NCI-H1436 treated with DMSO at 0.1 percent for 48 hours (cell line): ENCODE results near the gene MLNR.
A peak's percentile ranks its signal among the peaks of the same experiment; 100 is the strongest.

Experiments used
- DNase-seq: peaks from one replicate; lab custom pipeline; 2025; lab: John Stamatoyannopoulos, UW

MLNR gene

DNA sequence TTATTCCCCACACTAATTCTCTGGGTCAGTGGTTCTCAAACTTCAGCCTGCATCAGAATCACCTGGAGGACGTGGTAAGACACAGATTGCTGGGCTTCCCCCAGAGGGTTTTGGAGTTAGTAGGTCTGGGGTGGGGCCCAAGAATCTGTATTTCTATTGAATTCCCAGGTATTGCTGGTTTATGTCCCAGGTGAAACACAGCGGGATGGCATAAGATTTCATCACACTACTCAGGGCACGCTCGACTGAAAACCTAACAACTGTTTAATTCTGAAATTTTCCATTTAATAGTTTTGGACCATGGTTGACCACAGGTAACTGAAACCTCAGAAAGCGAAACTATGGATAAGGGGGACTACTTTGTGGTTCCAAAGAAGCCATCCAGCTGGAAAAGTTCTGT is 6.5 kb downstream of the MLNR start:
- no peak for DNase-seq

- DNase-seq, result no peak
Observed at GRCh38 chr13:49234741-49235140, 14.6 kb downstream of the MLNR start.

DNA sequence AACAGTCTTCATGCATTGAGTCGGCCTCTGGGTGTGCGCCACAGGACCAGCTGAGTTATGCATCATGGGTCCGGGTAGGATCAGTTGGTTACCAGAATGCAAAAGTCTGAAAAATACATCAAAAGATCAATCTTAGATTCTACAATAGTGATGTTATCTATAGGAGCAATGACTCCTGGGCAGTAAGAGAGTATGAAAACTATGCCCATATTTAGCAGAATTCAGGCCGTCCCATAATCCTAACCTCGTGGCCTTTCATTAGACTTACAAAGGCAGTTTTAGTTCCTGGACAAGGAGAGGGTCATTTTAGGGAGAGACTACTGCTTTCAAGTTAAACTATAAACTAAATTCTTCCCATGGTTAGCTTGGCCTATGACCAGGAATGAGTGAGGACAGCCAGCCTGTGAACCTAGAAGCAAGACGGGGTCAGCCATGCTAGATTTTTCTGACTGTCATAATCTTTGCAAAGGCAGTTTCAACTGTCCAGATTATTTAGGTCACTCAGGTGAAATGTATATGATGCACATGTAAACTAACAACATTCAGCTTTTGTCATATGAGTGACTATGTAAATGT is 15.8 kb downstream of the MLNR start:
- DNase-seq, result no peak

GRCh38 chr13:49238621-49239020 is 18.5 kb downstream of the MLNR start:
- DNase-seq, result no peak

GRCh38 chr13:49240017-49240416 is 19.9 kb downstream of the MLNR start:
- DNase-seq, result no peak

- DNase-seq, result no peak
Observed at GRCh38 chr13:49241296-49241695, 21.2 kb downstream of the MLNR start.

DNA sequence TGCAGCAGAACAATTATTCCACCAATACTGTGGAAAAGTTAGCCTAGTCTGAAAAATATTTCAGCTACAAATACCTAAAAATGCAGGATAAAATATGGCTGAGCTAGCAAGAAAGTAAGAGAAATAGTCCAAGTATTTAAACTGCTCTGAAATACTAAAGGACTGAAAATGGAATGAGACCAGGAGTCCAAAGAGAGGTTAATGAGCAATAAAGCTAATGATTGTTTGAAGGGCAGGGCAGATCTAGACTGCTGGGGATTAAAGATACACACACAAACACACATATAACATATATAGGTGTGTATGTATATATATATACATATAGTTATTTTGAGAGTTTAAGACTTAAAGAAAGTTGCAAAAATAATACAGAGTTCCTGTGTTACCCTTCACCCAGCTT is 25.0 kb downstream of the MLNR start:
- DNase-seq, result no peak

GRCh38 chr13:49246850-49247642 is 26.9 kb downstream of the MLNR start:
- DNase-seq, result no peak

DNA sequence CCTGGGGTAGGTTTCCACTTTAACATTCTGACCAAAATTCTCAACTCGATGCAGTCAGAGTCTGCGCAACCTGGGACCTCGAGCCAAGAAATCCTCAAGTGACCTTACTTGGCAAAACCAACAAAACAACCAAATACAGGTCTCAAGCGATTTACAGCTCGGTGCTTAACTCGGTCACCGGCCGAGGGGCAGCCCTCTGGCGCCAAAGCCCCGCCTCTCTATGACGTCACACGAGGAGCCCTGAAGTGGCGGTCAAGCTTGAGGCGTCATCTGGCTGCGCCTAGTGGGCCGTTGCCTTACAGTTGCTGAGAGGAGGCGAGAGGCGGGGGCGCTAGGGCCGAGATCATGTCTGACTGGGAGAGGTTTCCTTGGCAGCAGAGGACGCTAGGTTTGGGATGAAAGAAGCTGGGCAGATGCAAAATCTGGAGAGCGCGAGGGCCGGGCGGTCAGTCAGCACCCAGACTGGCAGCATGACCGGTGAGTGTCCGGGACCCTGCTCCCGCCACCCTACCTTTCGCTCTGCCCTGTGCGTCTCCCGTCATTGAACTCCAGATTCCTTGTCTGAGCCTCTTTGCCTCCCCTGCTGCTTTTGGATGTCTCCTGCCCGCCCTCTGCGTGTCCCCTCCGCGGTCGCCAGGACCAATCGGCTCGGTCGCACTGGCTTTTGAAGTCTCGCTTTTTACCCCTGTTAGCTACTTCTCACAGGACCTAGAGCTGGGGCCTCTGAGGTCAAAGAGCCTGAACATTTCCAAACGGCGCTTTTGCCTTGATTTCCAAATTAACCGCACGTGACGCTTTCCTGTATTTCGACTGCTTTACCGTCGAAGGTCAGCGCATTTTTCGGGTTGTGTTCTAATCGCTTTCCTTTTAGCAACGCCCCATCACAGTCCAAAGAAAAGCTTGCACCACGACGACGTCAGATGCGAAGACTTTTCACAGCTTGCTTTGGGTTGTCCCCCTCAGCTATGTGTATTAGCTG is 27.8 kb downstream of the MLNR start, which contains the start of gene CDADC1:
TSS of gene CDADC1 (plus strand) at position 283 of the 979 bp plus-strand sequence. CDS start at position 396, 113 bp downstream.
- peak; percentile 22 for DNase-seq

DNA sequence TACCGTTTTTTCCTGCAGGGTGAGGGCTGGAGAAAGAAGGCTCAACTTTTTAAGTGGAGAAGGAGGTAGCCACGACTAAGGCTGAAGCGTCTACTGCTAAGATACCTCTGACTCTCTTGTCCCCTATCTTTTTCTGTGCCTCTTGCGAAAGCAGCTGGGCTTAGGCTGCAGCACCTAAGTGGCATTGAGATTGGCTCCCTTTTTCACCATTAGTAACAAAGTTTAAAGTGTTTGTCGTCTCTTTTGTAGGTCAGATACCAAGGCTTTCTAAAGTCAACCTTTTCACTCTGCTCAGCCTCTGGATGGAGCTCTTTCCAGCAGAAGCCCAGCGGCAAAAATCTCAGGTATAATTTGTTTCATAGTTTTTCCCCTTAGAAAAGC is 28.5 kb downstream of the MLNR start:
- no peak for DNase-seq

DNA sequence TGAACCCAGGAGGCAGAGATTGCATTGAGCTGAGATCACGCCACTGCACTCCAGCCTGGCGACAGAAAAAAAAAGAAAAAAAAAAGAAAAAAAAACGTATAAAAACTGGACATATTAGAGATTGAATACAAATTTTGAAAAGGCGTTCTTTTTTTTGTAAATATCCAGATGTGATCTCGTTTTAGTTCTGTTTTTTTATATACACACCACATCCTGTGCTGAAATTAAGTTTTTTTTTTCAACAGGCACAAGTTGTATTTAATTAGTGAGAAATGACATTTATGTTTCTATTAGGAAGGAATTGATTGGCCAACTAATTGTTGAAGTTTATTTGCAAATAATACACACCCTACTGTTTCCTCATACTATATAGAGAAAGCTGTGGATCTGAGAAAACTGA is 31.2 kb downstream of the MLNR start:
- DNase-seq, result no peak

GRCh38 chr13:49253310-49253709 is 33.2 kb downstream of the MLNR start:
- no peak for DNase-seq

DNA sequence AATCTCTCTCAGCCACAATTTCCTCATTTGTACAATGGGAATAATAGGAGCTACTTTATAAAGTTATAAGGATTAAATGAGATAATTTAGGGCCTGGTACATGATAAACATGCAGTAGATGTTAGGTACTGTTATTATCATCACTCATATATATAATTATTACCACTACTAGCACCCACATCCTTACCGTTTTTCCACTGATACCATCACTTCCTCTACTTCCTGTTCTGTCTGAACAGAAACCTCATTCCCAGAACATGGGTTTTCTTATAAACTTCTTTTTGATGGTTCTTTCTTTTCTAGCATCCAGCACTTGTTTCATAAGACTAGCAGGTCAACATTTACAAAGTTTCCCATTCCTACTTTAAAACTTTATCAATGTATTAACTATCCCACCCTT is 33.9 kb downstream of the MLNR start:
- DNase-seq, result no peak

GRCh38 chr13:49256841-49257240 is 36.7 kb downstream of the MLNR start:
- no peak for DNase-seq

GRCh38 chr13:49258089-49258796 is 38.1 kb downstream of the MLNR start:
- DNase-seq, result no peak

GRCh38 chr13:49259586-49259985 is 39.4 kb downstream of the MLNR start:
- no peak for DNase-seq

DNA sequence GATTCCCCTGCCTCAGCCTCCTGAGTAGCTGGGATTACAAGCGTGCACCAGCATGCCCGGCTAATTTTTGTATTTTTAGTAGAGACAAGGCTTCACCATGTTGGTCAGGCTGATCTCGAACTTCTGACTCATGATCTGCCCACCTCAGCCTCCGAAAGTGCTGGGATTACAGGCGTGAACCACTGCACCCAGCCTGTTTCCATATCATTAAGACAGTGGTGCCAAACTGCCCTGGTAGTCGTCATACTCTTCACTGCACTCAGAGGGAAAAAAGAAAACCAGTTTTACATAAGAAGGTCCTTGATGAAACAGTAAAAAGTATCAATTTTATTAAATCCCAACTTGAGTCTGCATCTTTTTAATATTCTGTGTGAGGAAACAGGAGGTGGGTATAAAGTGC is 42.5 kb downstream of the MLNR start:
- no peak for DNase-seq

- DNase-seq, result no peak
Observed at GRCh38 chr13:49265822-49266221, 45.7 kb downstream of the MLNR start.

GRCh38 chr13:49271264-49271663 is 51.1 kb downstream of the MLNR start:
- DNase-seq, result no peak
